Measurements from ENCODE around the gene TTLL9.

Gene TTLL9

GRCh38 chr20:31988430-31989015 lies 118.1 kb downstream of the TTLL9 start:
- DNase-seq = no peak

- DNase-seq = no peak
These were observed 118.7 kb downstream of the TTLL9 start for GRCh38 chr20:31989030-31989645.

DNA sequence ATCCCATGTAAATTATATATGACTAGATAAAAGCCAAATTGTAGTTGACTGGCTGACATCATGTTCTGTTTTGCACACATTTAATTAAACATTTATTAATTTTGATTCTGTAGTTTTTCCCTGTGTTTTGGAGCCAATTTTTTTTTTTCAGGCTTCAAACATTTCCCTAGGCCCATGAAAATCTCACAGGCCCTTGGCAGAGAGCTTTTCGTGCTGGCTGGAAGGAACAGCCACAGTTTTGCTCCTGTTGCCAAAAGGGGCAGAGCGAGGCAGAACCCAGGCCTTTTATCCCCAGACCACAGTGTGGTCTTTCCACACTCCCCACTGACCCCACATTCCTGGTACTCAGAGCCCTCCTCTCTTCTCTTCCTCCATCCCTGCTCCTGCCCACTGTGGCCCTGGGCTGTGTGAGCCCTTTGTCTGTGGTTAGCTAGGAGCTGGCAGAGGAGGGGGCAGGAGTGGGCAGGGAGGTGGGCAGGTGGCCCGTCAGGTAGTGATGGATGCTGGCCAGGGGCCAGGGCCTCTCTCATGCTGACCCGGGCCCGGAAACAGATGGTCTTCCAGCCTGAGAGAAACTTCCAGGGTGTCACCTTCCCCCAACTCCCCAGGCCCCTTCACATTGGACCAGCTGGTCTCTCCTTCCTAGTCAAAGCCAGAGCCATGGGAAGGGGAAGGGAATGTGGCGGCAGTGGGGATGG lies 120.4 kb downstream of the TTLL9 start:
- DNase-seq = no peak

DNA sequence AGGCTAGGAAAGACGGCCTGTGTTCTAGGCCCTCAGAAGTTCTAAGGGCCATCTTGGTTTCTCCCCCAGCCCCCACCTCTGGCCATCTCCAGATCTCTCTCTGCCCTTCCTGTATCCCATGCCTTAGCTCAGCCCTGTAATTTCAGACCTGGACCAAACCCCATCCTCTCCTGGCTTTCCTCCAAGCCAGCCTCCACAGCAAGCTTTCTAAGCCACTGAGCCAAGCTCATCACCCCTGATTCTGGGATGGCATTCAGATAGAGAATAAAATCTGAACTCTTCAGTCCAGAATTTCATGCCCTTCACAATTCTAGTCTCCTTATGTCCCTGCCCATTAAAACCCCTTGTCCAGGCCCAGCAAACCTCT lies 120.9 kb downstream of the TTLL9 start:
- DNase-seq = no peak

- DNase-seq = no peak
These were observed 121.7 kb downstream of the TTLL9 start for GRCh38 chr20:31992086-31992485.

Measured in activated gamma-delta T cell (primary cell).